ENCODE results near the gene CFAP90.

GRCh38 chr5:7875151-7875550 is 24.2 kb upstream of the CFAP90 start:
- TF ChIP-seq NFIC (IDR thresholded peaks at IDR 0.05; ENCODE audit: borderline replicate concordance): no peak
- TF ChIP-seq POLR2AphosphoS5 (IDR thresholded peaks at IDR 0.05; ENCODE audit: low read depth, low read length): no peak
- no peak for TF ChIP-seq RAD21 (IDR thresholded peaks at IDR 0.05; ENCODE audit: low read length)
- TF ChIP-seq PBX3 (IDR thresholded peaks at IDR 0.05): no peak
- TF ChIP-seq YY1 (IDR thresholded peaks at IDR 0.05; ENCODE audit: low read depth): no peak
